OCI-LY1 (cell line): ENCODE measurements around the gene TNC.

Source experiments
- EZH2 ChIP-seq: fragments of 200-600 bp; sonication (generic), shearing (Covaris generic); IDR thresholded peaks from 2 replicates; pipeline ENCODE4 v1.8.0; 2017; ENCODE audit warnings: borderline replicate concordance, mixed run types, mild to moderate bottlenecking, antibody characterized with exemption, low read length, moderate library complexity, mixed read lengths
- TF ChIP-seq, protein P1 (sequence below): fragments of 200-600 bp; sonication (generic), shearing (Covaris generic); IDR thresholded peaks from 2 replicates; pipeline ENCODE4 v1.5.1; 2017; ENCODE audit warnings: mild to moderate bottlenecking, antibody characterized with exemption, low read length, moderate library complexity, mixed read lengths

DNA sequence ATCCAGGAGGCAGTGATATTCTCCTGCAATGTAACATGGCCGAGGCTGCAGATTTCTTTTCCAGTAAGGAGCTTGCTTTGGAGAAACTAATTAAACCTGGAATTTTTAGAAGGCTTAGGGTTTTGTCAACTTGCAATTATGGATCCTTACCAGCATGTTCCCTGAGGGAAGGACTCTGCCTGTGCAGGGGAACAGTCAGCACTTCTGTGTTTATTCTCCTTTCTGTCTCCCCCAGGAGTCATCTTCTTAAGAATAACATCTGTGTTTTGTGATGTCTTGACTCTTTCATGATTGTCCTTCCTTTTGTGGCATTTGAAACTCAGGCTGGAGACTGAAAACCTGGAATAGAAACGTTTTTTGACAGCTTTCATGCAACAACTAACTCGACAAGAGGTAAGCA, 107.1 kb downstream of the TNC start:
- TF ChIP-seq, protein P1, sequence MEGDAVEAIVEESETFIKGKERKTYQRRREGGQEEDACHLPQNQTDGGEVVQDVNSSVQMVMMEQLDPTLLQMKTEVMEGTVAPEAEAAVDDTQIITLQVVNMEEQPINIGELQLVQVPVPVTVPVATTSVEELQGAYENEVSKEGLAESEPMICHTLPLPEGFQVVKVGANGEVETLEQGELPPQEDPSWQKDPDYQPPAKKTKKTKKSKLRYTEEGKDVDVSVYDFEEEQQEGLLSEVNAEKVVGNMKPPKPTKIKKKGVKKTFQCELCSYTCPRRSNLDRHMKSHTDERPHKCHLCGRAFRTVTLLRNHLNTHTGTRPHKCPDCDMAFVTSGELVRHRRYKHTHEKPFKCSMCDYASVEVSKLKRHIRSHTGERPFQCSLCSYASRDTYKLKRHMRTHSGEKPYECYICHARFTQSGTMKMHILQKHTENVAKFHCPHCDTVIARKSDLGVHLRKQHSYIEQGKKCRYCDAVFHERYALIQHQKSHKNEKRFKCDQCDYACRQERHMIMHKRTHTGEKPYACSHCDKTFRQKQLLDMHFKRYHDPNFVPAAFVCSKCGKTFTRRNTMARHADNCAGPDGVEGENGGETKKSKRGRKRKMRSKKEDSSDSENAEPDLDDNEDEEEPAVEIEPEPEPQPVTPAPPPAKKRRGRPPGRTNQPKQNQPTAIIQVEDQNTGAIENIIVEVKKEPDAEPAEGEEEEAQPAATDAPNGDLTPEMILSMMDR: no peak
- no peak for TF ChIP-seq EZH2
